Activated naive CD8-positive, alpha-beta T cell treated with anti-CD3 and anti-CD28 coated beads for 36 hours (primary cell): ENCODE results near the gene CDH23. TPM values are rescaled to one million over a fixed set of nuclear protein-coding genes. Genes with fewer than 3 reads are reported as not detected.
A peak's percentile ranks its signal among the peaks of the same experiment; 100 is the strongest.

Source experiments
- DNase-seq: peaks from one replicate; pipeline ENCODE4 v3.0.0; 2021
- H3K27ac Mint-ChIP-seq: one replicate; pipeline ENCODE4 v1.8.0; 2022; ENCODE audit warnings: mild to moderate bottlenecking, moderate library complexity, mixed read lengths
- H3K27me3 Mint-ChIP-seq: one replicate; pipeline ENCODE4 v1.8.0; 2022; ENCODE audit warnings: mild to moderate bottlenecking, mixed read lengths
- H3K36me3 Mint-ChIP-seq: one replicate; pipeline ENCODE4 v1.8.0; 2021; ENCODE audit warnings: mild to moderate bottlenecking, mixed read lengths
- H3K4me1 Mint-ChIP-seq: one replicate; pipeline ENCODE4 v1.8.0; 2021; ENCODE audit warnings: mixed read lengths
- H3K4me3 Mint-ChIP-seq: one replicate; pipeline ENCODE4 v1.8.0; 2022; ENCODE audit warnings: mild to moderate bottlenecking, moderate library complexity, mixed read lengths
- H3K9me3 Mint-ChIP-seq: one replicate; pipeline ENCODE4 v1.8.0; 2022; ENCODE audit warnings: mixed read lengths
- total RNA-seq, 2 experiments: library from RNA; stranded (reverse); gene quantifications; one replicate each; pipeline ENCODE4 v1.2.3, GENCODE V29; 2021

CDH23 gene
- total RNA-seq, 2 experiments from 2014 or later: 1.4 TPM

DNA sequence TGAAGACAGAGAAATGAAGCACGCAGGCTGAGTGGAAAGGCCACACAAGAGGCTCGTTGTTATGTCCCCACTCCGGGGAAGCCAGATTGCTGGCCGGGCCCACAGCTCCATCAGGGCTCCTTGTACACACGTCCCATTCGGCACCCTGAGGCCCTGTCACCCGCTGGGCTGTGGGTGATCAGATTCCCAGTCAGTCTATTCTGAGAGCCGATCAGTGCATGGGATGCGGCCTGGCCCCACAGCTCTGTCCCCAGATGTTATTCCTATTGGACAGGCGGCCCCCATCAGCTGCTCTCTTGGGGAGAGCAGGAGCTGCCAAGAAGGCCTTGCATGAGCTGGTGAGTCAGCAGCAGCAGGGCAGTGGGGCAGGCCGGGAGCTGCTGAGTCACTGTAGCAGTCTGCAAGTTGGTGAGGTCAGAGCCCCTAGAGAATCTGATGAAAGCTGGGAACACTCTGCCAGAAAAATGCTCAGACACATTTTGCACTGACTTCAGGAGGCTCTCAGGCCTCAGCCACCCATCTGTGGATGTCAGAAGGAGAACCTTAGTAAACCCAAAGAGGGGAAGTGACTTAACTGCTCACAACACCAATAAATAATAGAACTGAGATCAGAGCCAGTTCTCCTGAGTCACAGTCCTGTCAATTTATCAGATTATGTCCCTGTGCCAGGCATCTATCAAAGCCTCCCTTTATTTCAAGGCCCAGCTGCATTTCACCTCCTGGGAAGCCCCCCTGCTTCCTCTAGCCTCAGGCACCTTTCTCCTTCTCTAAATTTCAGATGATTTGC is 463.7 kb downstream of the CDH23 start:
- Mint-ChIP-seq H3K9me3 (no peaks in the 10 kb centered on the region), H3K4me1 (peaks cover 9% of the 10 kb centered on the region), H3K4me3 (no peak overlapping the region), H3K36me3 (no peaks in the 10 kb centered on the region), H3K27me3 (no peaks in the 10 kb centered on the region), H3K27ac (no peak overlapping the region)
- DNase-seq: peak; percentile 14

DNA sequence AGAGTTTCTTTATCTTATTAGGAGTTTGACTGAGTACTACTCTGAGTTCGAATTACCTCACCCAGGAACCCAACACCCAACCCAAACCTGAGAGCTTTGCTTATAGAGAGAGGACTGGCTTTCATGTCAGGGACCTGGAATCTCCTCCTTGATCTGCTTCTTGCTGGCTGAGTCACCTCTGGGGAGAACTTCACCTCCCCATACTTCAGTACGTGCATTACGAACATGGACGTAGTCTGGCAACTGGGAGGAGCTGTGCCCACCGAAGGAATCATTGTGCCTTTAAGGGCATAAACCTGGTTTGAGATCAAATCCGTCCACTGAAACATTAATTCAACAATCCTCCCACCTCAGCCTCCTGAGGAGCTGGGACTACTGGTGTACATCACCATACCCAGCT is 466.5 kb downstream of the CDH23 start:
- Mint-ChIP-seq H3K27me3 (no peaks in the 10 kb centered on the region), H3K9me3 (no peaks in the 10 kb centered on the region), H3K4me1 (peaks cover 11% of the 10 kb centered on the region), H3K36me3 (no peaks in the 10 kb centered on the region), H3K4me3 (no peak overlapping the region), H3K27ac (no peak overlapping the region)
- DNase-seq: no peak

DNA sequence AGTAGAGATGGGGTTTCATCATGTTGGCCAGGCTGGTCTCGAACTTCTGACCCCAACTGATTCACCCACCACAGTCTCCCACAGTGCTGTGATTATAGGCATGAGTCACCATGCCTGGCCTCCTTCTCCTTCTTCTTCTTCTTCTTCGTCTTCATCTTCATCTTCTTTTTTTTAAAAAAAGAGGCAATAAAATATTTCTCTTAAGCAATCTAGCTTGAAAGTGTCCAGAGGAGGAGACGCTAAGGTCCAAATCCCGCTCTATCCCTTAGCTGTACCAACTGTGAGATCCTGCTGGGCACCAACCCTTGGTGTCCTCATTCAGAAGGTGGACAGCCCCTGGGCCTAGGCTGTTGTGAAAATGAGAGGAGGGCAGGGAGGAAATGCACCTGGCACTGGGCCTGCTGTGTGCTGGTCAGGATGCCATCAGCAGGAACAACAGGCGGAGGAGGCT is 468.2 kb downstream of the CDH23 start:
- no peak overlapping the region for H3K27ac Mint-ChIP-seq
- H3K27me3 Mint-ChIP-seq: no peaks in the 10 kb centered on the region
- H3K4me3 Mint-ChIP-seq: no peak overlapping the region
- no peaks in the 10 kb centered on the region for H3K36me3 Mint-ChIP-seq
- DNase-seq: no peak
- peaks cover 12% of the 10 kb centered on the region for H3K4me1 Mint-ChIP-seq
- H3K9me3 Mint-ChIP-seq: no peaks in the 10 kb centered on the region

Other genes starting within 250 kb of the CDH23 start
- gene UNC5B, start 184.3 kb upstream of the CDH23 start, total RNA-seq: under 1 TPM in 1 of 2 experiments, not detected in 1; 0.04 TPM
- 1 to 10 TPM; 4.3 TPM for gene SLC29A3, start 77.7 kb upstream of the CDH23 start, total RNA-seq